Natural killer cell (primary cell): ENCODE measurements around the gene OR11G2. TPM values are rescaled to one million over a fixed set of nuclear protein-coding genes. Genes with fewer than 3 reads are reported as not detected.
A peak's percentile ranks its signal among the peaks of the same experiment; 100 is the strongest.

Experiments
- ATAC-seq, 3 donors: fragments of 150-1000 bp in 2 of 3; fragments of 200-7000 bp in 1 of 3; cut with Tn5 transposase; 1 replicate in 1 of 3; 2 replicates in 2 of 3; pipeline ENCODE4 v1.10.0; 2021; ENCODE audit warnings: mild to moderate bottlenecking in 2 of 3, moderate library complexity in 2 of 3
- DNase-seq, 2 donors: peaks; one replicate each; pipeline versions ENCODE4 v3.0.0 to v3.0.0-alpha.2; 2013 to 2021; ENCODE audit warnings: mixed read lengths in 1 of 2
- H3K27ac ChIP-seq: one replicate; pipeline ENCODE4 v1.5.1; 2013; ENCODE audit warnings: mild to moderate bottlenecking, low read length
- H3K27me3 ChIP-seq: one replicate; pipeline ENCODE4 v1.6.1; 2013; ENCODE audit warnings: low read length; ENCODE audit not compliant: control insufficient read depth, insufficient read depth
- H3K36me3 ChIP-seq: one replicate; pipeline ENCODE4 v1.6.1; 2013; ENCODE audit warnings: low read length; ENCODE audit not compliant: control insufficient read depth, insufficient read depth
- H3K4me1 ChIP-seq: one replicate; pipeline ENCODE4 v1.6.1; 2013; ENCODE audit warnings: low read length; ENCODE audit not compliant: control insufficient read depth, insufficient read depth
- H3K4me3 ChIP-seq: one replicate; pipeline ENCODE4 v1.5.1; 2013; ENCODE audit warnings: low read length
- H3K9me3 ChIP-seq: one replicate; pipeline ENCODE4 v1.6.1; 2013; ENCODE audit warnings: low read length; ENCODE audit not compliant: control insufficient read depth, insufficient read depth
- H3K27ac Mint-ChIP-seq, 2 donors: one replicate each; pipeline ENCODE4 v1.8.0; 2022; ENCODE audit warnings: mild to moderate bottlenecking in 2 of 2, mixed read lengths in 2 of 2, moderate library complexity in 1 of 2
- H3K27me3 Mint-ChIP-seq, 2 donors: one replicate each; pipeline ENCODE4 v1.8.0; 2022; ENCODE audit warnings: low read depth in 2 of 2, mixed read lengths in 2 of 2
- H3K36me3 Mint-ChIP-seq: one replicate; pipeline ENCODE4 v1.8.0; 2022; ENCODE audit warnings: mixed read lengths
- H3K4me1 Mint-ChIP-seq, 2 donors: one replicate each; pipeline ENCODE4 v1.8.0; 2022; ENCODE audit warnings: mixed read lengths in 2 of 2
- H3K4me3 Mint-ChIP-seq: one replicate; pipeline ENCODE4 v1.8.0; 2022; ENCODE audit warnings: mild to moderate bottlenecking, moderate library complexity, mixed read lengths
- H3K9me3 Mint-ChIP-seq, 2 donors: one replicate each; pipeline ENCODE4 v1.8.0; 2022; ENCODE audit warnings: mixed read lengths in 2 of 2
- WGBS: methylation state at CpG from one replicate; pipeline ENCODE4 v1.1.7; 2013; ENCODE audit warnings: missing lambda C conversion rate; ENCODE audit not compliant: insufficient coverage; 5-methylcytosine and 5-hydroxymethylcytosine counted together
- intact Hi-C: fragments of 100-400 bp; cut with micrococcal nuclease; formaldehyde crosslinking; loops from one replicate; pipeline ENCODE4 v1.14.2; 2022
- total RNA-seq, 4 donors: library from RNA; stranded (reverse); fragments of 120-200 nt in 1 of 4; gene quantifications; one replicate each; pipeline versions ENCODE4 v1.2.3 to v1.2.4, GENCODE V29; 2013 to 2022
- TF ChIP-seq, protein P1 (sequence below): fragments of 200-600 bp; IDR thresholded peaks from one replicate; pipeline ENCODE4 v1.8.0; 2022; ENCODE audit warnings: antibody characterized with exemption

OR11G2 gene
- total RNA-seq, 3 donors from 2014 or later (not counting 1 experiment from before 2014, with no cell fraction given), result not detected

DNA sequence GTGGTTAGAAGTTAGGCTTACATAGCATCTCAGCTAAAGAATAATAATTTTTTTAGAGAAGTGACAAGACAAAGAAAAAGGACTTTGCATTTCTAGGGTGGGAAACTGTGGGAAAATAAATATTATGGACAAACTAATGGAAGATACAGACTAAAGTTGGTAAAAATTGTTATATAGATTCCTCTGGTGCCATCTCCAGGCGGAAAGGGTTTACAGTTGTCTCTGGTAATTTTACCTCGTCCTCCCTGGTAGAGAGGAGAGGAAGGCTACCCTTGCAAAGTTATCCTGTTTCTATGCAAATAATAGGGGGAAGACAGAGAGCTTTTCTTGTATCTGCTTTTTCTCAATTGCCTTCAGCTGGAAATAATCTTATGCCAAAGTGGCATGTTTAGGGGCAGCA is 5.2 kb downstream of the OR11G2 start:
- H3K4me1 Mint-ChIP-seq, result no peaks in the 10 kb centered on the region
- peak in 1 of 2 donors; percentile 10 for DNase-seq
- H3K27ac Mint-ChIP-seq, result no peak overlapping the region
- WGBS, result 65% methylated on average over 2 of the region's 2 CpGs
- Histone ChIP-seq H3K36me3 (no peaks in the 10 kb centered on the region), H3K27ac (no peak overlapping the region), H3K9me3 (no peaks in the 10 kb centered on the region), H3K4me3 (no peak overlapping the region), H3K4me1 (no peaks in the 10 kb centered on the region), H3K27me3 (no peaks in the 10 kb centered on the region)
- intact Hi-C loops, result no loop called here
- no peak for ATAC-seq
- no peaks in the 10 kb centered on the region for H3K9me3 Mint-ChIP-seq
- no peak overlapping the region for H3K4me3 Mint-ChIP-seq
- H3K27me3 Mint-ChIP-seq, result peaks cover 0 to 3% of the 10 kb centered on the region in 2 donors
- H3K36me3 Mint-ChIP-seq, result no peaks in the 10 kb centered on the region
- TF ChIP-seq, protein P1, sequence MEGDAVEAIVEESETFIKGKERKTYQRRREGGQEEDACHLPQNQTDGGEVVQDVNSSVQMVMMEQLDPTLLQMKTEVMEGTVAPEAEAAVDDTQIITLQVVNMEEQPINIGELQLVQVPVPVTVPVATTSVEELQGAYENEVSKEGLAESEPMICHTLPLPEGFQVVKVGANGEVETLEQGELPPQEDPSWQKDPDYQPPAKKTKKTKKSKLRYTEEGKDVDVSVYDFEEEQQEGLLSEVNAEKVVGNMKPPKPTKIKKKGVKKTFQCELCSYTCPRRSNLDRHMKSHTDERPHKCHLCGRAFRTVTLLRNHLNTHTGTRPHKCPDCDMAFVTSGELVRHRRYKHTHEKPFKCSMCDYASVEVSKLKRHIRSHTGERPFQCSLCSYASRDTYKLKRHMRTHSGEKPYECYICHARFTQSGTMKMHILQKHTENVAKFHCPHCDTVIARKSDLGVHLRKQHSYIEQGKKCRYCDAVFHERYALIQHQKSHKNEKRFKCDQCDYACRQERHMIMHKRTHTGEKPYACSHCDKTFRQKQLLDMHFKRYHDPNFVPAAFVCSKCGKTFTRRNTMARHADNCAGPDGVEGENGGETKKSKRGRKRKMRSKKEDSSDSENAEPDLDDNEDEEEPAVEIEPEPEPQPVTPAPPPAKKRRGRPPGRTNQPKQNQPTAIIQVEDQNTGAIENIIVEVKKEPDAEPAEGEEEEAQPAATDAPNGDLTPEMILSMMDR, result no peak

DNA sequence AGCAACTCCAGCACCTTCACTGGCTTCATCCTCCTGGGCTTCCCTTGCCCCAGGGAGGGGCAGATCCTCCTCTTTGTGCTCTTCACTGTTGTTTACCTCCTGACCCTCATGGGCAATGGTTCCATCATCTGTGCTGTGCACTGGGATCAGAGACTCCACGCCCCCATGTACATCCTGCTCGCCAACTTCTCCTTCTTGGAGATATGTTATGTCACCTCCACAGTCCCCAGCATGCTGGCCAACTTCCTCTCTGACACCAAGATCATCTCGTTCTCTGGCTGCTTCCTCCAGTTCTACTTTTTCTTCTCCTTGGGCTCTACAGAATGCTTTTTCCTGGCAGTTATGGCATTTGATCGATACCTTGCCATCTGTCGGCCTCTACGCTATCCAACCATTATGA is 6.8 kb downstream of the OR11G2 start:
- H3K4me3 Mint-ChIP-seq, result no peak overlapping the region
- Histone ChIP-seq H3K4me3 (no peak overlapping the region), H3K9me3 (no peaks in the 10 kb centered on the region), H3K36me3 (no peaks in the 10 kb centered on the region), H3K4me1 (no peaks in the 10 kb centered on the region), H3K27me3 (no peaks in the 10 kb centered on the region), H3K27ac (no peak overlapping the region)
- no peak overlapping the region for H3K27ac Mint-ChIP-seq
- H3K9me3 Mint-ChIP-seq, result no peaks in the 10 kb centered on the region
- TF ChIP-seq, protein P1, result no peak
- no peaks in the 10 kb centered on the region for H3K36me3 Mint-ChIP-seq
- ATAC-seq (no peak), DNase-seq (no peak)
- intact Hi-C loops, result no loop called here
- no peaks in the 10 kb centered on the region for H3K4me1 Mint-ChIP-seq
- peaks cover 0 to 3% of the 10 kb centered on the region in 2 donors for H3K27me3 Mint-ChIP-seq
- WGBS, result 85% methylated on average over 5 of the region's 6 CpGs

DNA sequence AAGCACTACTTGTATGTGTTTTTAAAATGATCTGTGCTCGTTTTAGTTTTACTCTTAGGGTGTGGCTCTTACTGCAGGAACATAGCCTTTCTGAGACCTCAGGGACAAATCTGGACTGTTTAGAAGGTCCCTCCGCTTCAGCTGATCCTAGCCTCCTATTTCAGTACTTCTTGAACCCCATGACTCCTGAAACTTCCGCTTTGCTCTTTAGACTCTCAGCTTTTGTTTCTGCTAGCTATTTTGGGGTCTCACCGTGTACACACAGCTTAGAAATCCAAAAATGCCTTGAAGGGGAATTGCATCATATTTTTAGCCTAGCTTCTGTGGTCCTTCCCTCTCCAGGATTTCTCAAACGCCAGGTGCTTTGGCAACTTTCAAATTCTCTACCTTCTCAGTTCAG is 8.3 kb downstream of the OR11G2 start:
- Mint-ChIP-seq H3K27ac (no peak overlapping the region), H3K36me3 (no peaks in the 10 kb centered on the region)

DNA sequence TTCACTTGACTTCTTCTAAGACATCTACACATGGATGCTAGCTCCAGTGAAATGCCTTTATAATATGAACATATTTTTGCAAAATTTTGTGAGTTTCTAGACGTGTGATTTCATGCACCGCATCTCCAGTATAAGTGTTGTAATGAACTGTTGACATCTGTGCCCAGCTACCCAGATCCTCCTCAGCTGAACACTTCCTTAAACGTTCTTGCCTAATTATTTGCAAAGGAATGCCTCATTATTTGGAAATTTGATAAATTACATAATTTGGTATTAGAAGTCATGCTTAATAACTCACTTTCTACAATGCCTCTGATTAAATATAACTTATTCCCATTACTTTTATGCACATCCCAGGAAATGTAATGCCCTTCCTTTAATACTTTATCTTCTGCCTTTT is 14.0 kb downstream of the OR11G2 start:
- DNase-seq (no peak), ATAC-seq (no peak)
- H3K9me3 ChIP-seq, result no peaks in the 10 kb centered on the region
- 90% methylated on average over 2 of the region's 3 CpGs for WGBS
- Mint-ChIP-seq H3K36me3 (no peaks in the 10 kb centered on the region), H3K27ac (no peak overlapping the region), H3K9me3 (no peaks in the 10 kb centered on the region), H3K4me1 (no peaks in the 10 kb centered on the region), H3K4me3 (no peak overlapping the region), H3K27me3 (peaks cover 0 to 8% of the 10 kb centered on the region in 2 donors)
- TF ChIP-seq, protein P1, result no peak
- H3K4me3 ChIP-seq, result no peak overlapping the region
- no peak overlapping the region for H3K27ac ChIP-seq
- intact Hi-C loops, result no loop called here
- H3K36me3 ChIP-seq, result no peaks in the 10 kb centered on the region
- no peaks in the 10 kb centered on the region for H3K27me3 ChIP-seq
- no peaks in the 10 kb centered on the region for H3K4me1 ChIP-seq

More for the DNA sequence above, 8.3 kb downstream of the OR11G2 start:
- ATAC-seq (no peak), DNase-seq (no peak)
- no peaks in the 10 kb centered on the region for H3K36me3 ChIP-seq
- H3K4me1 Mint-ChIP-seq, result no peaks in the 10 kb centered on the region
- peaks cover 0 to 3% of the 10 kb centered on the region in 2 donors for H3K27me3 Mint-ChIP-seq
- H3K9me3 Mint-ChIP-seq, result no peaks in the 10 kb centered on the region
- TF ChIP-seq, protein P1, result no peak
- no peaks in the 10 kb centered on the region for H3K27me3 ChIP-seq
- no peaks in the 10 kb centered on the region for H3K9me3 ChIP-seq
- no peaks in the 10 kb centered on the region for H3K4me1 ChIP-seq
- H3K4me3 ChIP-seq, result no peak overlapping the region
- WGBS, result 75% methylated on average over 5 of the region's 5 CpGs
- intact Hi-C loops, result no loop called here
- no peak overlapping the region for H3K4me3 Mint-ChIP-seq
- no peak overlapping the region for H3K27ac ChIP-seq
